ENCODE data around the gene VTI1A. TPM values are rescaled to one million over a fixed set of nuclear protein-coding genes. Genes with fewer than 3 reads are reported as not detected.

The VTI1A gene
- total and polyA plus RNA-seq, 2 of the 13 experiments (the other 11 are each of a cell fraction or from before 2014, with no cell fraction given), result 11.7 to 32.7 TPM

GRCh38 chr10:112823604-112824003 lies 376.6 kb downstream of the VTI1A start:
- Histone ChIP-seq H3K9me3 (ENCODE audit: low read length) (no peaks in the 10 kb centered on the region), H3K4me1 (ENCODE audit: insufficient read depth, low read length) (peaks cover 21% of the 10 kb centered on the region), H4K20me1 (ENCODE audit: insufficient read depth, low read length) (no peaks in the 10 kb centered on the region), H3K4me2 (ENCODE audit: low read depth, low read length) (no peak overlapping the region), H3K27ac (ENCODE audit: extremely low read length, insufficient read depth, low read length) (no peak overlapping the region), H3K9ac (ENCODE audit: insufficient read depth, low read depth, low read length) (no peak overlapping the region), H3K27me3 (ENCODE audit: control insufficient read depth in 1 of 2, insufficient read depth in 2 of 2, low read length in 2 of 2) (no peaks in the 10 kb centered on the region), H3K4me3 (replicated peaks in 1 of 3; ENCODE audit: insufficient read depth in 1 of 3, low read depth in 2 of 3, low read length in 3 of 3) (no peak overlapping the region), H3K36me3 (replicated peaks in 1 of 2; ENCODE audit: control insufficient read depth in 1 of 2, insufficient read depth in 2 of 2, low read length in 2 of 2) (no peaks in the 10 kb centered on the region; a peak in 1 of 5 replicates), H3K79me2 (ENCODE audit: insufficient read depth, low read length) (no peaks in the 10 kb centered on the region), H2AFZ (ENCODE audit: low read length) (no peak overlapping the region)
- POLR2A ChIA-PET, result no interaction called here
- CTCF ChIA-PET (ENCODE audit: low intra/inter-chr PET ratio, low total read pairs), result no interaction called here
- intact Hi-C loops (cut with micrococcal nuclease; ENCODE audit: unreplicated experiment) (no loop called here), in situ Hi-C loops (cut with HindIII; ENCODE audit: extremely low pct_ligation_motif_present, low pct_unique_long_range_greater_than_20kb) (no loop called here)
- BruUV-seq (replicated peaks), result no TSS peak
- WGBS (ENCODE audit: low lambda C conversion rate), result 91% methylated on average over 7 of the region's 7 CpGs
- no peak for FAIRE-seq
- DNase-seq (ENCODE audit: low spot score), result no peak
- ATAC-seq, result no peak
- TF ChIP-seq PAWR (CRISPR knock-in tag; IDR thresholded peaks at IDR 0.05; ENCODE audit: borderline replicate concordance) (no peak), ZKSCAN8 (CRISPR knock-in tag; IDR thresholded peaks at IDR 0.05; ENCODE audit: borderline replicate concordance) (no peak), NFIC (IDR thresholded peaks at IDR 0.05; ENCODE audit: low read length) (no peak), ZBTB40 (IDR thresholded peaks at IDR 0.05) (no peak), ZBTB40 (CRISPR knock-in tag; IDR thresholded peaks at IDR 0.05) (no peak), LCORL (IDR thresholded peaks at IDR 0.05) (no peak), LCORL (CRISPR knock-in tag; IDR thresholded peaks at IDR 0.05) (no peak), MTERF4 (CRISPR knock-in tag; IDR thresholded peaks at IDR 0.05) (no peak), SETDB1 (CRISPR knock-in tag; IDR thresholded peaks at IDR 0.05; ENCODE audit: borderline replicate concordance) (no peak), TMF1 (CRISPR knock-in tag; IDR thresholded peaks at IDR 0.05; ENCODE audit: low read depth) (no peak), ZNF709 (CRISPR knock-in tag; IDR thresholded peaks at IDR 0.05) (no peak), CREM (IDR thresholded peaks at IDR 0.05) (no peak), CREM (CRISPR knock-in tag; IDR thresholded peaks at IDR 0.05) (no peak), KLF11 (CRISPR knock-in tag; IDR thresholded peaks at IDR 0.05) (no peak), MAFK (conservative IDR thresholded peaks at IDR 0.05 in 1 of 2, IDR thresholded peaks at IDR 0.05 in 1 of 2; ENCODE audit: low read length in 2 of 2) (no peak), IRF2 (CRISPR knock-in tag; IDR thresholded peaks at IDR 0.05) (no peak), NFKBIZ (CRISPR knock-in tag; IDR thresholded peaks at IDR 0.05) (no peak)

All from HepG2 (cell line).